Measurements from ENCODE around the gene ESPN.

GRCh38 chr1:6447016-6447817 is 22.6 kb downstream of the ESPN start:
- TF ChIP-seq CTCF (conservative IDR thresholded peaks at IDR 0.05; ENCODE audit: low read length) (no peak), EZH2phosphoT487 (IDR thresholded peaks at IDR 0.05; ENCODE audit: borderline replicate concordance, low read depth, low read length) (no peak)

Measured in OCI-LY7 (cell line).